HG03139 (cell line): ENCODE data around the gene RAPSN.

Experiments used
- ATAC-seq: cut with Tn5 transposase; IDR thresholded peaks from one replicate; pipeline ENCODE4 v1.9.1; 2021; ENCODE audit not compliant: unreplicated experiment

Gene RAPSN

DNA sequence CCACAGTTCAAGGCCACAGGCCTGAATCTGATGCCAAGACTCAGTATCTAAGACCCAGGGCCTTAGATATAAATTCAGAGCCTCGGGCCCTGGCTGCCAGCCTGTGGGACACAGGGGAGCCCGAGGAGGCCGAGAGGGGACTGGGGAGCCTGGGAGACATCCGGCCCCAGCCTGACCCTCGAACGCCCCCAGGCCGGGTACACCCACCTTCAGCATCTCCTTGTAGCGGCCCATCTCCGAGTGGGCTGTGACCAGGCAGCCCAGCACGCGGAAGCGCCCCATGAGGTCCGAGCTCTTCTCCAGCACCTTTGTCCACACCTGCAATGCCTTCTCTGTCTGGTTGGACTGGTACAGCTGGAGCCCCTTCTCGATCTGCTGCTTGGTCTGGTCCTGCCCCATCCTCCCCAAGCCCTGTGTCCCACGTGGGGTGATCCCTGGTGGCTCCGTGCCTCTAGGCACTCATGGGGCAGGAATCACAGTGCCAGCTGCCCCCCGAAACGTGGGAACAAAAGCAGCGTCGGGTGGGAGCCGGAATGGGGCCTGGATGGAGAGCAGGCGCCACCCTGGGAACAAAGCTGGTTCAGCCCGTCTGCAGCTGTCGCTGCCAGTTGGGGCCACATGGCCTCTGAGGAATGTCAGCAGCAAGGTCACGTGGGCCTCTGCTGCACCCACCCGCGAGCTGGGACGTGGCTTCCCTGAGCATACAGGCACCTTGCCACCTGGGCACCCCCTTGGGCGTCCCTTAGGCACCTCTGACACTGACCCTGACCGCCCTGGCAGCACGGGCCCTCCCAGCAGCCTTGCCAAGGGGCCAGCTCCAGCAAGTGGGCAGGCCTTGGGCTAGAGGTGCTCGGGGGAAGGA is at the start of gene RAPSN:
Gene RAPSN (minus strand): TSS at position 571 of the 862 bp plus-strand sequence. CDS start 172 bp downstream, at position 399.
- ATAC-seq, result no peak

DNA sequence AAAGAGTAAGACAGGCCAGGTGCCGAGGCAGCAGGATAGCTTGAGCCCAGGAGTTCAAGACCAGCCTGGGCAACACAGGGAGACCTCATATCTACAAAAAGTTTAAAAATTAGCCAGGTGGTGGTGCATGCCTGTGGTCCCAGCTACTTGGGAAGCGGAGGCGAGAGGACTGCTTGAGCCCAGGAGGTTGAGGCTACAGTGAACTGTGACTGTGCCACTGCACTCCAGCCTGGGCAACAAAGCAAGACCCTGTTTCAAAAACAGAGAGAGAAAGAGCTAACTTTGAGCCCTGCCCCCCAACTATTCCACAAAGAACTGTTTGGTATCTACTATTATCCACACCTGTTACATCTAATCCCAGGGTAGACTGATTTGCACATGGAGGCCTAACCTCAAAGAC is 49.2 kb upstream of the RAPSN start:
- no peak for ATAC-seq

GRCh38 chr11:47496808-47497207 is 47.9 kb upstream of the RAPSN start:
- no peak for ATAC-seq

- no peak for ATAC-seq
Measured at GRCh38 chr11:47495856-47496217, 46.9 kb upstream of the RAPSN start.

DNA sequence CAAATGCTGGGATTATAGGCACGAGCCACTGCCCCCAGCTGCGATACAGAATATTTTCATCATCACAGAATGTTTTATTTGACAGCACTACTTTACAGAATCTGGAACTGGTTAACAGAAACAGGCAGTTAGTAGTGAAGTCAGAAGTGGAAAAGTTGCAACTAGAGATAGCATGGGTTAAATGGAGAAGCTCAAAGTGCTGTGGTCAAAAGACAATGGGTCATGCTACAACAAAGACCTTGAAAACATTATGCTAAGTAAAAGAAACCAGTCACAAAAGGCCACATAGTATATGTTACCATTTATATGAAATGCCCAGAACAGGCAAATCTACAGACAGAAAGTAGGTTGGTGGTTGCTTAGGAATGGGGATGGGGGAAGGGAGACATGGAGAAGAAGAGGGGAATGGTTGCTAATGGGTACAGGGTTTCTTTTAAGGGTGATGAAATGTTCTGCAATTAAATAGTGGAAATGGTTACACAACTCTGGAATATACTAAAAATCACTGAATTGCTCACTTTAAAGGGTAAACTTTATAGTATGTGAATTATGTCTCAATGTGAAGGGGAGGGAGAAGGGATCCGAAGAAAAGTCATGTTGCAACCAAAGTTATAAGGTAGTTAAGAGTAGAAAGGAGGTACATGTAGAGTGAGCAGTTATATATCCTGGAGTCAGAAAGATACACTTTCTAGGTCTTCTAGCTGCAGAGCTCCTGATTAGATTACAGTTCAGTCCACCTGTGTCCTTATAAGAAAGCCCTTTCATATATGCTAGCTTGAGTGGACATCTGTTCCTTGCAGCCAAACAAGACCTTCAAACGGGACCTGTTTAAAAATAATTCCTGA is 46.3 kb upstream of the RAPSN start:
- ATAC-seq, result no peak

GRCh38 chr11:47489395-47489755 is 40.4 kb upstream of the RAPSN start:
- ATAC-seq, result no peak

DNA sequence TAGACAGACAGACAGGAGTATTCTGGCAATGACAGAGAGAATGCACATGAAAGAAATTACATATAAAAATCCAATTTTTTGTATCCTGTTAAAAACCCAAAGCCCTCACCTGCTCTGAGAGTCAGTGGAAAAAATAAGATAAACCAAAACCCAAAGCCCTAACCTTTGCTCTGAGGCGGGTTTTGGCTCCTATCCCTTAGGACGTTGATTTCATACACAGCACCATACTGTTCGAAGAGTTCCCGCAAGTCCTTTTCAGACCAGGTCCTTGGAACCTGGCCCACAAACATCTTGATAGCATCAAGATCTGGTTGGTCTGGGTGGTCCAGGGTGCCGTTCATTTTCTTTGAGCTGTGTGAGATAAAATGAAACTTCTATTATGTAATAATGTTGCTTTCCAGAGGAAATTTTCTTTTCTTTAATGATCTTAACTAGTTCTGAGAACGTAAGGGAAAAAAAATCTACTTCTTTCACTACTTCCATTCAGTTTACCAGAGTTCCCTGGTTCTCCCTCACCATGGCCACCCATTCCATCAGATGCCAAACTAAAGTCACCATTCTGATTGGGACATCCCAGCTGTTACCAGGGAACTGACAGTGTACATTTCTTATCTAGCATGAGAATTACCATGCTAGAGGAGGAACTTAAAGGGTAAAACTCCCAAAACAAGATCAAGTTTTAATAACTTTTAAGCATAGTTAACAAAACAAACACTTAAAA is 39.9 kb upstream of the RAPSN start:
- no peak for ATAC-seq

DNA sequence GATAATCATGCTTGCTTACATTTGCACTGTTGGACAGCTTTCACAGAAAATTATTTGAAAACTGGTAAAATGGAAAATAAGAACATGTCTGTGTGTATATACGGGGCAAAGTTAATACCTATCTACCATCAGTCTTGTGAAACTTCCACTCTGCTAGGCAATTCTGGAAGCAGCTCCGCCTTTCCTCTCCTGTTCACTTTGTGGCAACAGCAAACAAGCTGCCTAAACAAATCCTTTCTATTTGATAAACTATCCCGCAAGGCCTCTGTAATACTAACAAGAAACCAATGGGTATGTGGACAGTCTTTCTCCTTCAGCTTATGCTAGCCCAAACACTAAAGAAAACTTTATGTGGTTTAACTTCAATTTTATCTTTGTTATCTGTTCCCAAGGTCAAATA is 39.2 kb upstream of the RAPSN start:
- ATAC-seq, result no peak

GRCh38 chr11:47487421-47487820 is 38.5 kb upstream of the RAPSN start:
- no peak for ATAC-seq

- ATAC-seq, result no peak
Measured at GRCh38 chr11:47485107-47485506, 36.2 kb upstream of the RAPSN start.

GRCh38 chr11:47483457-47483856 is 34.5 kb upstream of the RAPSN start:
- no peak for ATAC-seq

- ATAC-seq, result no peak
Measured at GRCh38 chr11:47480762-47481161, 31.8 kb upstream of the RAPSN start.

DNA sequence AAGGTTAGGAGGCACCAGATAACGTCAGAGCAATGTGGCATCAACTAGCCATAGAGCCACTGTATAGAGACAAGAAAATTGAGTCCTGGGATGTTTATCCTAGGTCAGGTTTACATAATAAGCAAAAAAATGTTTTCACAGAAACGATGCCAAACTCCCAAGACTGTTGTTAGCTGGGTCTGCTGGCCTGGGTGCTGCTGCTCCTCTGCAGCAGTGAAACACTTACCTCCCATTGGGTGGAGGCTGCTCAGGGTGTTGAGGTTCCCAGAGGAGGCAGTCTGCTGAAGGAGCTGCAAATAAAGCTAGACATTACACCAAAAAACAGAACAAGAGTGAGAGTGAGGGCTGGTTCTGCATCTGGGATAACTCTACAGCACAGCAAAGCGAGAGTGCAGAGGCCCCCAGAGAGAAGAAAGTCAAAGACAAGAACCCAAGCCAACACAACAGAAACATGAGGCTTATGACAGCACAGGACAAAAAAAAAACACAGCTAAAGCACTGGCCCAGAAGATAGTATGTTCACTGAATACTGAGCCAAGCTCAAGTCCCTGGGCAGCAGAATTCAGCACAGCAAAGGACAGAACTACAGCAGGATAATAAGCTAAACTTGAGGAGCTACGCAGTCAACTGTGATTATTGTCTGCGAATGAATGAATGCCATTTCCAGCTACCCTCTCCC is 29.9 kb upstream of the RAPSN start:
- ATAC-seq, result no peak

DNA sequence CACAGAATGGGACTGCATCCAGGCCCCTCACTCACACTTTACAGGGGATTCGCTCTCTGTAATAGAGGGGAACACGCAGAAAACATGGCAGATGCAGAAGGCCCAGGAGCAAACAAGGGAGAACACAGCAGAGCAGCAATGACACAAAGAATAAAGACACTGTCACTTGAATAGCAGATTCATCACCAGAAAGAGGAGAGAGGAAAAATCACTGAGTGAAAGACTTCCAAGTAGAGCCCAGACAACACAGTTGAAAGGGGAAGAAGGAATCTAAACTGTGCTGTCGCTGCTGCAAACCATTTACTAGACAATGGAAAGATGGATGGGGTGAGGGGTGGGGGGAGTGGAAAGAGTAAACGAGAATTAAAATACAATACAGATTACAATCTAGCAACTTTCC is 28.8 kb upstream of the RAPSN start:
- ATAC-seq, result no peak

GRCh38 chr11:47477323-47477722 is 28.4 kb upstream of the RAPSN start:
- ATAC-seq, result no peak

GRCh38 chr11:47470671-47471070 is 21.7 kb upstream of the RAPSN start:
- no peak for ATAC-seq

DNA sequence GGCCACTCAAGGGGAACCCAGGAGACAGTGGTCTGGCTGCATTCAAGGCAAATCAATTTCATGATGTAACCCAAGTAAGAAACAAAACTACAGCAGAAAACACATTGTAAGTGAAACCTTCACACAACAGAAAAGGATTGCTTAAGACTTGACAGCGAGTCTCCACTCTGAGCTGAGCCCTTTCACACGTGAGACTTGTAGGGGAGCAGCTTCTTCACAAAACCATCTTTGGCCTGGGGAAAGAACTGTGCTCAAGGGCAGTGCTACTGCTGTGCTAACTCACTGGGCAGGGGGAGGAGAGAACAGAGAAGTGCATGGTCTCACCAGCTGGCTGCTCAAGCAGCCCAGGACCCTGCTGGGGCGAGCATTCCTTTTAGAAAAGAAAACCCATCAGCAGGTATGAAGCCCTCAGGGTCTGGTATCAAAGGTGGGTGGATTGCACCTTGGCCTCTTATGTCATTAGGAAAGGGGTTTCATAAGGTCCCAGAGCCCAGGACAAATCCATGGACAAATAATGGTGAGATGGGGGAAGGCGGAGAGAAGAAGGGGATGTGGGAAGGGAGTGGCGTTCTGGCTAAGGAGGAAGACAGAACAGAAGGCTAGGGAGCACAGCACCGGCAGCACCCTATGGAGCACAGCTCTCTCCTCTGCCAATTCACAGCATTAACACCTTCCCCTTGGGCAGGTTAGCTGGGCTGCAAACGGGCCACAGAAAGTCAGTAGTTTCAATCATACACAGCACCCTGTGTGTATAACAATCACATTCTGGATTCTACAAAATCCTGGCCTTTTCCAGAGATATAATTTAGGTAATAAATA is 20.6 kb upstream of the RAPSN start:
- no peak for ATAC-seq

- no peak for ATAC-seq
Measured at GRCh38 chr11:47468598-47469214, 19.8 kb upstream of the RAPSN start.

DNA sequence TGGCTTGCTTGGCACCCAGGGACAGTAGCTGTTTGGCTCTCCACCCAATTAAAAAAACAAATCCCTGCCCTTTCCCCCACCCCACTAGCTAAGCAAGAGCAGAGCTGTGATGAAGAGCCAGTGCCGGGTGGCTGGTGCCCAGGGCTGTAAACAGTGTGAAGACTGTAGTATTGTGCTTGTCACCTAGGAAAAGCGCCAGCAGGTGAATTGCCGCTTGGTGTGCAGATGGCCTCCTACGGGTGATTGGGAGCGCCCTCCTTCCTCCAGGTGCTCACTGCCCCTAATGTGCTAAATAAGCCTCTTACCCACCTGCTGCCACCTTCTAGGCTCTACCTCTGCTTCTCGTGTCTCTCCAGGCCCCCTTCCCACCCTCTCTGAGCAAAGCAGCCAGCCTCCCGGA is 18.4 kb upstream of the RAPSN start:
- no peak for ATAC-seq
